GM21381 (cell line): ENCODE data around the gene ZNF106.

Experiments used
- ATAC-seq: cut with Tn5 transposase; IDR thresholded peaks from one replicate; pipeline ENCODE4 v1.9.1; 2021; ENCODE audit warnings: mild to moderate bottlenecking, moderate library complexity; ENCODE audit not compliant: unreplicated experiment

ZNF106 gene

GRCh38 chr15:42373274-42373673 lies 117.7 kb downstream of the ZNF106 start:
- no peak for ATAC-seq

GRCh38 chr15:42371096-42371495 lies 119.8 kb downstream of the ZNF106 start:
- no peak for ATAC-seq

- no peak for ATAC-seq
Measured at GRCh38 chr15:42368096-42368495, 122.8 kb downstream of the ZNF106 start.

- no peak for ATAC-seq
Measured at GRCh38 chr15:42367041-42367440, 123.9 kb downstream of the ZNF106 start.

GRCh38 chr15:42365921-42366550 lies 124.9 kb downstream of the ZNF106 start:
- ATAC-seq = no peak

- ATAC-seq = no peak
Measured at GRCh38 chr15:42364529-42364928, 126.4 kb downstream of the ZNF106 start.

- ATAC-seq = no peak
Measured at GRCh38 chr15:42363942-42364341, 127.0 kb downstream of the ZNF106 start.

- no peak for ATAC-seq
Measured at GRCh38 chr15:42363487-42363886, 127.5 kb downstream of the ZNF106 start.
